ENCODE data around the gene HS6ST3.
A peak's percentile ranks its signal among the peaks of the same experiment; 100 is the strongest.
"Not testable (repeated sequence)": the region's sequence is repeated elsewhere in the genome, so short reads cannot be mapped to it uniquely, and the experiment has no call there.

HS6ST3 gene

GRCh38 chr13:96089749-96090239 lies at the start of gene HS6ST3:
TSS of gene HS6ST3 (plus strand) at chr13:96090107.
- no peak for DNase-seq (ENCODE audit: low read depth)
- peak within 1 kb of the TSS; percentile 41 for H3K4me3 ChIP-seq (ENCODE audit: control insufficient read depth, low read depth, low read length)
- TF ChIP-seq CTCF (IDR thresholded peaks at IDR 0.05; ENCODE audit: control insufficient read depth, insufficient read depth, low read depth, low read length, missing control alignments), result no peak

GRCh38 chr13:96041326-96042110 lies 48.4 kb upstream of the HS6ST3 start:
- no peak for TF ChIP-seq CTCF (IDR thresholded peaks at IDR 0.05; ENCODE audit: control insufficient read depth, insufficient read depth, low read depth, low read length, missing control alignments)
- no peak overlapping the region for H3K4me3 ChIP-seq (ENCODE audit: control insufficient read depth, low read depth, low read length)
- DNase-seq (ENCODE audit: low read depth), result no peak

GRCh38 chr13:96044238-96044637 lies 45.7 kb upstream of the HS6ST3 start:
- no peak overlapping the region for H3K4me3 ChIP-seq (ENCODE audit: control insufficient read depth, low read depth, low read length)
- no peak for DNase-seq (ENCODE audit: low read depth)
- no peak for TF ChIP-seq CTCF (IDR thresholded peaks at IDR 0.05; ENCODE audit: control insufficient read depth, insufficient read depth, low read depth, low read length, missing control alignments)

- not testable (repeated sequence) for DNase-seq (ENCODE audit: low read depth); H3K4me3 ChIP-seq (ENCODE audit: control insufficient read depth, low read depth, low read length)
These were observed 43.3 kb upstream of the HS6ST3 start for GRCh38 chr13:96046449-96047126.

GRCh38 chr13:96050955-96051354 lies 39.0 kb upstream of the HS6ST3 start:
- not testable (repeated sequence) for H3K4me3 ChIP-seq (ENCODE audit: control insufficient read depth, low read depth, low read length); DNase-seq (ENCODE audit: low read depth)

GRCh38 chr13:96051491-96051890 lies 38.4 kb upstream of the HS6ST3 start:
- not testable (repeated sequence) for H3K4me3 ChIP-seq (ENCODE audit: control insufficient read depth, low read depth, low read length); DNase-seq (ENCODE audit: low read depth)

- not testable (repeated sequence) for H3K4me3 ChIP-seq (ENCODE audit: control insufficient read depth, low read depth, low read length); DNase-seq (ENCODE audit: low read depth)
These were observed 38.0 kb upstream of the HS6ST3 start for GRCh38 chr13:96051946-96052345.

GRCh38 chr13:96052656-96053002 lies 37.3 kb upstream of the HS6ST3 start:
- peak overlapping the region; percentile 66 for H3K4me3 ChIP-seq (ENCODE audit: control insufficient read depth, low read depth, low read length)
- peak; percentile 33 for DNase-seq (ENCODE audit: low read depth)
- TF ChIP-seq CTCF (IDR thresholded peaks at IDR 0.05; ENCODE audit: control insufficient read depth, insufficient read depth, low read depth, low read length, missing control alignments), result no peak
